H9 (cell line): Measurements from ENCODE around the gene FRAS1. TPM values are rescaled to one million over a fixed set of nuclear protein-coding genes. Genes with fewer than 3 reads are reported as not detected.

Experiments
- DNase-seq: peaks from one replicate; pipeline ENCODE4 v3.0.0-alpha.2; 2017
- H2AFZ ChIP-seq: one replicate; pipeline ENCODE4 v1.6.1; 2013; ENCODE audit warnings: mild to moderate bottlenecking, low read length, control low read depth, moderate library complexity
- H2AK5ac ChIP-seq: 2 replicates; pipeline ENCODE4 v1.6.1; 2013; ENCODE audit warnings: low read length, control low read depth, mixed read lengths; ENCODE audit not compliant: insufficient read length
- H2BK120ac ChIP-seq: one replicate; pipeline ENCODE4 v1.6.1; 2013; ENCODE audit warnings: low read depth, mild to moderate bottlenecking, low read length, control low read depth, inconsistent platforms; ENCODE audit not compliant: poor library complexity, severe bottlenecking
- H2BK12ac ChIP-seq: 2 replicates; pipeline ENCODE4 v1.6.1; 2013; ENCODE audit warnings: low read length, control low read depth, mixed read lengths, low read depth; ENCODE audit not compliant: insufficient read length
- H2BK15ac ChIP-seq: 2 replicates; pipeline ENCODE4 v1.6.1; 2013; ENCODE audit warnings: low read depth, low read length, control low read depth
- H2BK20ac ChIP-seq: one replicate; pipeline ENCODE4 v1.6.1; 2013; ENCODE audit warnings: low read depth, mild to moderate bottlenecking, low read length, control low read depth, inconsistent platforms; ENCODE audit not compliant: poor library complexity, severe bottlenecking
- H2BK5ac ChIP-seq: 2 replicates; pipeline ENCODE4 v1.6.1; 2013; ENCODE audit warnings: low read length, control low read depth, mixed read lengths; ENCODE audit not compliant: insufficient read length
- H3K14ac ChIP-seq: 2 replicates; pipeline ENCODE4 v1.6.1; 2013; ENCODE audit warnings: low read length, control low read depth; ENCODE audit not compliant: insufficient read depth
- H3K18ac ChIP-seq: 2 replicates; pipeline ENCODE4 v1.6.1; 2013; ENCODE audit warnings: low read depth, mild to moderate bottlenecking, mixed read lengths, low read length, control low read depth; ENCODE audit not compliant: insufficient read length
- H3K23ac ChIP-seq: 2 replicates; pipeline ENCODE4 v1.6.1; 2013; ENCODE audit warnings: low read length, control low read depth, mixed read lengths, low read depth; ENCODE audit not compliant: insufficient read length
- H3K23me2 ChIP-seq: 2 replicates; pipeline ENCODE4 v1.6.1; 2013; ENCODE audit warnings: low read depth, mild to moderate bottlenecking, mixed read lengths, low read length, control low read depth; ENCODE audit not compliant: insufficient read length, poor library complexity, severe bottlenecking
- H3K27ac ChIP-seq: 2 replicates; pipeline ENCODE4 v1.5.1; 2013; ENCODE audit warnings: low read length, control low read depth, mixed read lengths, low read depth; ENCODE audit not compliant: insufficient read length
- H3K27me3 ChIP-seq: 2 replicates; pipeline ENCODE4 v1.6.1; 2013; ENCODE audit warnings: low read length, control low read depth, inconsistent platforms; ENCODE audit not compliant: insufficient read depth
- H3K4ac ChIP-seq: 2 replicates; pipeline ENCODE4 v1.6.1; 2013; ENCODE audit warnings: low read depth, mild to moderate bottlenecking, control low read depth, inconsistent platforms, low read length, moderate library complexity
- H3K4me1 ChIP-seq: 2 replicates; pipeline ENCODE4 v1.6.1; 2013; ENCODE audit warnings: low read length, control low read depth, inconsistent platforms; ENCODE audit not compliant: insufficient read depth
- H3K4me2 ChIP-seq: 2 replicates; pipeline ENCODE4 v1.6.1; 2013; ENCODE audit warnings: low read length, control low read depth, mixed read lengths; ENCODE audit not compliant: insufficient read length, insufficient read depth
- H3K56ac ChIP-seq: 2 replicates; pipeline ENCODE4 v1.6.1; 2013; ENCODE audit warnings: low read depth, mild to moderate bottlenecking, mixed read lengths, low read length, control low read depth; ENCODE audit not compliant: insufficient read length
- H3K79me1 ChIP-seq: 2 replicates; pipeline ENCODE4 v1.6.1; 2013; ENCODE audit warnings: low read depth, mild to moderate bottlenecking, moderate library complexity, low read length, control low read depth, inconsistent platforms; ENCODE audit not compliant: insufficient read depth, poor library complexity, severe bottlenecking
- H3K79me2 ChIP-seq: 2 replicates; pipeline ENCODE4 v1.6.1; 2013; ENCODE audit warnings: low read length, control low read depth, inconsistent platforms; ENCODE audit not compliant: insufficient read depth
- H3K9ac ChIP-seq: 2 replicates; pipeline ENCODE4 v1.6.1; 2013; ENCODE audit warnings: low read length, control low read depth, mixed read lengths; ENCODE audit not compliant: insufficient read length; ENCODE audit errors: extremely low read depth
- H3K9me3 ChIP-seq: one replicate; pipeline ENCODE4 v1.6.1; 2013; ENCODE audit warnings: low read depth, low read length, inconsistent platforms; ENCODE audit not compliant: control insufficient read depth
- H3T11ph ChIP-seq: one replicate; pipeline ENCODE4 v1.6.1; 2013; ENCODE audit warnings: mild to moderate bottlenecking, low read length, control low read depth, inconsistent platforms
- H4K20me1 ChIP-seq: one replicate; pipeline ENCODE4 v1.6.1; 2013; ENCODE audit not compliant: control insufficient read depth, insufficient read length, insufficient read depth
- H4K5ac ChIP-seq: 2 replicates; pipeline ENCODE4 v1.6.1; 2013; ENCODE audit warnings: low read depth, mild to moderate bottlenecking, mixed read lengths, low read length, control low read depth; ENCODE audit not compliant: insufficient read length
- H4K8ac ChIP-seq: replicated peaks from 2 replicates; pipeline ENCODE4 v1.6.1; 2013; ENCODE audit warnings: low read length, control low read depth, mixed read lengths, low read depth; ENCODE audit not compliant: insufficient read length
- H4K91ac ChIP-seq: 2 replicates; pipeline ENCODE4 v1.6.1; 2013; ENCODE audit warnings: low read depth, mild to moderate bottlenecking, moderate library complexity, mixed read lengths, low read length, control low read depth; ENCODE audit not compliant: insufficient read length
- H3K27ac Mint-ChIP-seq, 3 experiments: 2 replicates in 2 of 3; 3 replicates in 1 of 3; pipeline ENCODE4 v1.8.0; 2020 to 2021; ENCODE audit warnings: mixed read lengths in 3 of 3, mild to moderate bottlenecking in 1 of 3, moderate library complexity in 1 of 3
- H3K27me3 Mint-ChIP-seq: 2 replicates; pipeline ENCODE4 v1.8.0; 2021; ENCODE audit warnings: low read depth, mild to moderate bottlenecking, moderate library complexity, mixed read lengths
- H3K36me3 Mint-ChIP-seq, 3 experiments: 2 replicates in 2 of 3; 3 replicates in 1 of 3; pipeline ENCODE4 v1.8.0; 2020 to 2021; ENCODE audit warnings: low read depth in 3 of 3, mixed read lengths in 3 of 3; ENCODE audit not compliant: insufficient read depth in 1 of 3
- H3K4me1 Mint-ChIP-seq, 2 experiments: 2 replicates each; pipeline ENCODE4 v1.8.0; 2020; ENCODE audit warnings: mixed read lengths in 2 of 2
- H3K4me3 Mint-ChIP-seq, 2 experiments: 2 replicates in 1 of 2; 3 replicates in 1 of 2; pipeline ENCODE4 v1.8.0; 2020 to 2021; ENCODE audit warnings: mild to moderate bottlenecking in 2 of 2, mixed read lengths in 2 of 2, moderate library complexity in 1 of 2
- H3K9me3 Mint-ChIP-seq, 2 experiments: 2 replicates in 1 of 2; 3 replicates in 1 of 2; pipeline ENCODE4 v1.8.0; 2020; ENCODE audit warnings: mild to moderate bottlenecking in 2 of 2, mixed read lengths in 2 of 2, moderate library complexity in 1 of 2
- CTCF ChIP-seq: fragments of 200-600 bp; sonication (generic); conservative IDR thresholded peaks from 3 replicates; pipeline ENCODE4 v1.8.0; 2021; ENCODE audit warnings: antibody characterized with exemption, mild to moderate bottlenecking
- WGBS: extraction: QIAGEN DNeasy Blood & Tissue Kit; methylation state at CpG from one replicate; pipeline ENCODE4 v1.1.7; 2013; ENCODE audit warnings: missing lambda C conversion rate, low lambda C conversion rate, mixed read lengths; ENCODE audit not compliant: insufficient read length; ENCODE audit errors: extremely low coverage; 5-methylcytosine and 5-hydroxymethylcytosine counted together
- total RNA-seq: library from RNA; stranded (reverse); gene quantifications from 2 replicates; pipeline ENCODE4 v1.2.1, GENCODE V29; 2021

The FRAS1 gene
- total RNA-seq, 1 experiment from 2014 or later, result 58.5 TPM

- H3K4me1 ChIP-seq, result no peaks in the 10 kb centered on the region
- peaks cover 5 to 8% of the 10 kb centered on the region in 2 experiments for H3K4me1 Mint-ChIP-seq
- no peaks in the 10 kb centered on the region for H3K23me2 ChIP-seq
- no peaks in the 10 kb centered on the region for H4K20me1 ChIP-seq
- H3K9me3 Mint-ChIP-seq, result no peaks in the 10 kb centered on the region
- no peak overlapping the region for H2AFZ ChIP-seq
- H3K23ac ChIP-seq, result no peak overlapping the region
- no peaks in the 10 kb centered on the region for H3K79me1 ChIP-seq
- H3K18ac ChIP-seq, result no peak overlapping the region
- no peak overlapping the region for H2AK5ac ChIP-seq
- no peaks in the 10 kb centered on the region for H3K27me3 Mint-ChIP-seq
- no peaks in the 10 kb centered on the region for H3K79me2 ChIP-seq
- H2BK120ac ChIP-seq, result no peak overlapping the region
- H2BK20ac ChIP-seq, result no peak overlapping the region
- TF ChIP-seq CTCF, result no peak
- H3K4me2 ChIP-seq, result no peak overlapping the region
- H3K9me3 ChIP-seq, result no peaks in the 10 kb centered on the region
- H2BK15ac ChIP-seq, result no peak overlapping the region
- no peak overlapping the region for H3K56ac ChIP-seq
- no peak overlapping the region for H2BK12ac ChIP-seq
- H4K5ac ChIP-seq, result no peak overlapping the region
- peaks cover 14 to 34% (median 33%) of the 10 kb centered on the region in 3 experiments for H3K36me3 Mint-ChIP-seq
- no peak overlapping the region for H3K27ac ChIP-seq
- WGBS, result no CpG with 5 or more reads among the region's 5 CpGs
- H4K91ac ChIP-seq, result no peak overlapping the region
- H3K27ac Mint-ChIP-seq, result peak overlapping the region in 1 of 3 experiments; percentile 20; a peak in 3 of 7 replicates
- no peak overlapping the region for H3K4me3 Mint-ChIP-seq
- H2BK5ac ChIP-seq, result no peak overlapping the region
- H3K4ac ChIP-seq, result no peak overlapping the region
- no peaks in the 10 kb centered on the region for H3K27me3 ChIP-seq
- H3K14ac ChIP-seq, result no peak overlapping the region
- DNase-seq, result no peak
- no peak overlapping the region for H3K9ac ChIP-seq
- no peak overlapping the region for H4K8ac ChIP-seq
- H3T11ph ChIP-seq, result no peak overlapping the region
These were observed 476.7 kb downstream of the FRAS1 start for GRCh38 chr4:78533854-78534253.
